Neural cell (in vitro differentiated cells): Measurements from ENCODE around the gene ARHGAP40.
"Not testable (repeated sequence)": the region's sequence is repeated elsewhere in the genome, so short reads cannot be mapped to it uniquely, and the experiment has no call there.

Source experiments
- EP300 ChIP-seq: fragments of 450-650 bp; conservative IDR thresholded peaks from 2 replicates; pipeline ENCODE4 v1.6.1; 2014; ENCODE audit warnings: antibody characterized with exemption, mild to moderate bottlenecking, moderate library complexity; ENCODE audit not compliant: poor library complexity, severe bottlenecking
- EZH2 ChIP-seq: fragments of 200-600, 300-800 bp; shearing (Covaris generic), sonication (generic); IDR thresholded peaks from 2 replicates; pipeline ENCODE4 v1.6.1; 2014; ENCODE audit warnings: antibody characterized with exemption, low read length, borderline replicate concordance, mild to moderate bottlenecking; ENCODE audit not compliant: insufficient read depth, poor library complexity, severe bottlenecking
- MXI1 ChIP-seq: fragments of 450-650 bp; conservative IDR thresholded peaks from 2 replicates; pipeline ENCODE4 v1.6.1; 2014; ENCODE audit warnings: antibody characterized with exemption, mild to moderate bottlenecking; ENCODE audit not compliant: poor library complexity, severe bottlenecking
- POLR2AphosphoS5 ChIP-seq: IDR thresholded peaks from 2 replicates; pipeline ENCODE4 v1.6.1; 2012
- RAD21 ChIP-seq: fragments of 450-650 bp; conservative IDR thresholded peaks from 2 replicates; pipeline ENCODE4 v1.6.1; 2014; ENCODE audit warnings: antibody characterized with exemption, mild to moderate bottlenecking, moderate library complexity
- SMC3 ChIP-seq: fragments of 450-650 bp; conservative IDR thresholded peaks from 2 replicates; pipeline ENCODE4 v1.6.1; 2014; ENCODE audit warnings: antibody characterized with exemption, mild to moderate bottlenecking, moderate library complexity; ENCODE audit not compliant: poor library complexity
- TAF1 ChIP-seq: IDR thresholded peaks from 2 replicates; pipeline ENCODE4 v1.6.1; 2012; ENCODE audit warnings: low read depth
- TF ChIP-seq, protein P1 (sequence below): fragments of 450-650 bp; IDR thresholded peaks from 2 replicates; pipeline ENCODE4 v1.5.1; 2014; ENCODE audit warnings: antibody characterized with exemption, mild to moderate bottlenecking, moderate library complexity; ENCODE audit not compliant: poor library complexity, severe bottlenecking
- TF ChIP-seq, protein P2 (sequence below): IDR thresholded peaks from 2 replicates; pipeline ENCODE4 v1.6.1; 2012; ENCODE audit warnings: borderline replicate concordance

- TF ChIP-seq, protein P1, sequence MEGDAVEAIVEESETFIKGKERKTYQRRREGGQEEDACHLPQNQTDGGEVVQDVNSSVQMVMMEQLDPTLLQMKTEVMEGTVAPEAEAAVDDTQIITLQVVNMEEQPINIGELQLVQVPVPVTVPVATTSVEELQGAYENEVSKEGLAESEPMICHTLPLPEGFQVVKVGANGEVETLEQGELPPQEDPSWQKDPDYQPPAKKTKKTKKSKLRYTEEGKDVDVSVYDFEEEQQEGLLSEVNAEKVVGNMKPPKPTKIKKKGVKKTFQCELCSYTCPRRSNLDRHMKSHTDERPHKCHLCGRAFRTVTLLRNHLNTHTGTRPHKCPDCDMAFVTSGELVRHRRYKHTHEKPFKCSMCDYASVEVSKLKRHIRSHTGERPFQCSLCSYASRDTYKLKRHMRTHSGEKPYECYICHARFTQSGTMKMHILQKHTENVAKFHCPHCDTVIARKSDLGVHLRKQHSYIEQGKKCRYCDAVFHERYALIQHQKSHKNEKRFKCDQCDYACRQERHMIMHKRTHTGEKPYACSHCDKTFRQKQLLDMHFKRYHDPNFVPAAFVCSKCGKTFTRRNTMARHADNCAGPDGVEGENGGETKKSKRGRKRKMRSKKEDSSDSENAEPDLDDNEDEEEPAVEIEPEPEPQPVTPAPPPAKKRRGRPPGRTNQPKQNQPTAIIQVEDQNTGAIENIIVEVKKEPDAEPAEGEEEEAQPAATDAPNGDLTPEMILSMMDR: not testable (repeated sequence)
- TF ChIP-seq TAF1, EZH2, SMC3, POLR2AphosphoS5, EP300, RAD21, MXI1: not testable (repeated sequence)
- TF ChIP-seq, protein P2, sequence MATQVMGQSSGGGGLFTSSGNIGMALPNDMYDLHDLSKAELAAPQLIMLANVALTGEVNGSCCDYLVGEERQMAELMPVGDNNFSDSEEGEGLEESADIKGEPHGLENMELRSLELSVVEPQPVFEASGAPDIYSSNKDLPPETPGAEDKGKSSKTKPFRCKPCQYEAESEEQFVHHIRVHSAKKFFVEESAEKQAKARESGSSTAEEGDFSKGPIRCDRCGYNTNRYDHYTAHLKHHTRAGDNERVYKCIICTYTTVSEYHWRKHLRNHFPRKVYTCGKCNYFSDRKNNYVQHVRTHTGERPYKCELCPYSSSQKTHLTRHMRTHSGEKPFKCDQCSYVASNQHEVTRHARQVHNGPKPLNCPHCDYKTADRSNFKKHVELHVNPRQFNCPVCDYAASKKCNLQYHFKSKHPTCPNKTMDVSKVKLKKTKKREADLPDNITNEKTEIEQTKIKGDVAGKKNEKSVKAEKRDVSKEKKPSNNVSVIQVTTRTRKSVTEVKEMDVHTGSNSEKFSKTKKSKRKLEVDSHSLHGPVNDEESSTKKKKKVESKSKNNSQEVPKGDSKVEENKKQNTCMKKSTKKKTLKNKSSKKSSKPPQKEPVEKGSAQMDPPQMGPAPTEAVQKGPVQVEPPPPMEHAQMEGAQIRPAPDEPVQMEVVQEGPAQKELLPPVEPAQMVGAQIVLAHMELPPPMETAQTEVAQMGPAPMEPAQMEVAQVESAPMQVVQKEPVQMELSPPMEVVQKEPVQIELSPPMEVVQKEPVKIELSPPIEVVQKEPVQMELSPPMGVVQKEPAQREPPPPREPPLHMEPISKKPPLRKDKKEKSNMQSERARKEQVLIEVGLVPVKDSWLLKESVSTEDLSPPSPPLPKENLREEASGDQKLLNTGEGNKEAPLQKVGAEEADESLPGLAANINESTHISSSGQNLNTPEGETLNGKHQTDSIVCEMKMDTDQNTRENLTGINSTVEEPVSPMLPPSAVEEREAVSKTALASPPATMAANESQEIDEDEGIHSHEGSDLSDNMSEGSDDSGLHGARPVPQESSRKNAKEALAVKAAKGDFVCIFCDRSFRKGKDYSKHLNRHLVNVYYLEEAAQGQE: not testable (repeated sequence)
Measured at GRCh38 chr20:38592411-38592790, 9.2 kb upstream of the ARHGAP40 start.
